ENCODE measurements around the gene CNN2. TPM values are rescaled to one million over a fixed set of nuclear protein-coding genes. Genes with fewer than 3 reads are reported as not detected.

CNN2 gene
- total and polyA plus RNA-seq, 3 donors from 2014 or later, result 19.1 to 36.4 (median 28.0) TPM

- Histone ChIP-seq H3K4me1 (peaks cover 5% of the 10 kb centered on the region), H3K9me3 (no peaks in the 10 kb centered on the region), H3K4me3 (peak overlapping the region; percentile 12 to 45), H3K36me3 (ENCODE audit: low read depth, missing control alignments) (no peaks in the 10 kb centered on the region), H3K27ac (no peak overlapping the region), H3K27me3 (no peaks in the 10 kb centered on the region)
- peak; percentile 73 for DNase-seq
- intact Hi-C loops (cut with DNase I; ENCODE audit: low total_unique reads), result loop anchor here (5.0 kb wide), 1 partner anchor 55 kb away; the partner anchor contains the start of gene ARID3A
- TF ChIP-seq POLR2A (IDR thresholded peaks at IDR 0.05) (no peak), CTCF (IDR thresholded peaks at IDR 0.05) (peak; percentile 95 to 98 (median 98))
- WGBS, 2 donors, result 0 to 1% methylated on average over 24 to 46 of the region's 46 CpGs
These were observed 43.7 kb upstream of the CNN2 start for GRCh38 chr19:982567-983170.

- Histone ChIP-seq H3K4me3 (peak within 1 kb of the TSS; percentile 90 to 100), H3K4me1 (peaks cover 5% of the 10 kb centered on the region), H3K27ac (peak within 1 kb of the TSS; percentile 76 to 96), H3K9me3 (no peaks in the 10 kb centered on the region), H3K27me3 (no peaks in the 10 kb centered on the region), H3K36me3 (ENCODE audit: low read depth, missing control alignments) (no peaks in the 10 kb centered on the region)
- TF ChIP-seq CTCF (IDR thresholded peaks at IDR 0.05) (peak in 2 of 3 experiments; percentile 16 to 47), POLR2A (IDR thresholded peaks at IDR 0.05) (no peak)
- WGBS, 2 donors, result 1% methylated on average over 31 to 73 of the region's 78 CpGs
- DNase-seq, result peak; percentile 96
- intact Hi-C loops (cut with DNase I; ENCODE audit: low total_unique reads), result loop anchor here (5.0 kb wide), 1 partner anchor 57 kb away; the partner anchor contains the start of gene ARID3A
These were observed 42.0 kb upstream of the CNN2 start, which contains the start of gene WDR18 for GRCh38 chr19:984165-984967. Gene WDR18, plus strand, starts transcription at chr19:984345. Its CDS starts 9 bp downstream, at chr19:984354.

- intact Hi-C loops (cut with DNase I; ENCODE audit: low total_unique reads), result no loop called here
- TF ChIP-seq POLR2A (IDR thresholded peaks at IDR 0.05) (no peak), CTCF (IDR thresholded peaks at IDR 0.05) (no peak)
These were observed 40.3 kb upstream of the CNN2 start for GRCh38 chr19:986083-986482.

GRCh38 chr19:988081-988480 is 38.3 kb upstream of the CNN2 start:
- DNase-seq, result no peak
- Histone ChIP-seq H3K27me3 (no peaks in the 10 kb centered on the region), H3K27ac (no peak overlapping the region), H3K9me3 (no peaks in the 10 kb centered on the region), H3K36me3 (ENCODE audit: low read depth, missing control alignments) (no peaks in the 10 kb centered on the region), H3K4me3 (no peak overlapping the region), H3K4me1 (peaks cover 14% of the 10 kb centered on the region)
- intact Hi-C loops (cut with DNase I; ENCODE audit: low total_unique reads), result no loop called here
- TF ChIP-seq CTCF (IDR thresholded peaks at IDR 0.05) (no peak), POLR2A (IDR thresholded peaks at IDR 0.05) (no peak)
- WGBS, 2 donors, result 77 to 90% methylated on average over 2 to 14 of the region's 14 CpGs

More at GRCh38 chr19:986083-986482, 40.3 kb upstream of the CNN2 start:
- Histone ChIP-seq H3K4me1 (peaks cover 14% of the 10 kb centered on the region), H3K9me3 (no peaks in the 10 kb centered on the region), H3K27ac (no peak overlapping the region), H3K4me3 (no peak overlapping the region), H3K36me3 (ENCODE audit: low read depth, missing control alignments) (no peaks in the 10 kb centered on the region), H3K27me3 (no peaks in the 10 kb centered on the region)
- no peak for DNase-seq
- WGBS, 2 donors, result 90 to 94% methylated on average over 9 to 14 of the region's 14 CpGs
